CD4-positive, alpha-beta memory T cell (primary cell): Measurements from ENCODE around the gene EPS8L3. TPM values are rescaled to one million over a fixed set of nuclear protein-coding genes. Genes with fewer than 3 reads are reported as not detected.

Experiments
- CTCF ChIA-PET: fragments of 350-600 bp; sonication (Branson Sonifier 250); formaldehyde crosslinking; loops from one replicate; lab custom pipeline; 2021; ENCODE audit warnings: inconsistent platforms; ENCODE audit not compliant: partially characterized antibody; lab: Charles Lee
- POLR2A ChIA-PET: fragments of 350-600 bp; sonication (Branson Sonifier 250); formaldehyde crosslinking; loops from one replicate; lab custom pipeline; 2021; ENCODE audit not compliant: partially characterized antibody; lab: Charles Lee
- DNase-seq, 5 donors: peaks; one replicate each; pipeline versions ENCODE4 v3.0.0 to v3.0.0-alpha.2; 2020 to 2022; ENCODE audit warnings: mixed read lengths in 1 of 5
- H3K27ac ChIP-seq: one replicate; pipeline ENCODE4 v1.7.0; 2013; ENCODE audit warnings: low read depth, low read length
- H3K27me3 ChIP-seq: 2 replicates; pipeline ENCODE4 v1.7.0; 2013; ENCODE audit warnings: mild to moderate bottlenecking, low read length, moderate library complexity; ENCODE audit not compliant: insufficient read depth
- H3K36me3 ChIP-seq: 2 replicates; pipeline ENCODE4 v1.7.0; 2013; ENCODE audit warnings: mild to moderate bottlenecking, low read length, moderate library complexity; ENCODE audit not compliant: insufficient read depth
- H3K4me1 ChIP-seq: 2 replicates; pipeline ENCODE4 v1.7.0; 2013; ENCODE audit warnings: mild to moderate bottlenecking, low read length, moderate library complexity; ENCODE audit not compliant: insufficient read depth
- H3K4me3 ChIP-seq, 2 donors: one replicate each; pipeline ENCODE4 v1.7.0; 2013; ENCODE audit warnings: low read length in 2 of 2, mild to moderate bottlenecking in 1 of 2
- H3K9me3 ChIP-seq, 2 donors: one replicate each; pipeline ENCODE4 v1.7.0; 2013; ENCODE audit warnings: low read length in 2 of 2, control low read depth in 1 of 2; ENCODE audit not compliant: control insufficient read depth in 1 of 2
- H3K27ac Mint-ChIP-seq, 7 donors: one replicate each; pipeline ENCODE4 v1.8.0; 2020 to 2021; ENCODE audit warnings: mixed read lengths in 7 of 7, mild to moderate bottlenecking in 6 of 7, inconsistent platforms in 3 of 7, moderate library complexity in 3 of 7
- H3K27me3 Mint-ChIP-seq, 2 donors: one replicate each; pipeline ENCODE4 v1.8.0; 2020 to 2021; ENCODE audit warnings: mixed read lengths in 2 of 2
- H3K36me3 Mint-ChIP-seq, 2 donors: one replicate each; pipeline ENCODE4 v1.8.0; 2020 to 2021; ENCODE audit warnings: mixed read lengths in 2 of 2, inconsistent platforms in 1 of 2, mild to moderate bottlenecking in 1 of 2
- H3K4me1 Mint-ChIP-seq, 4 donors: one replicate each; pipeline ENCODE4 v1.8.0; 2020 to 2021; ENCODE audit warnings: mixed read lengths in 4 of 4, mild to moderate bottlenecking in 1 of 4
- H3K4me3 Mint-ChIP-seq, 8 donors: one replicate each; pipeline ENCODE4 v1.8.0; 2020 to 2021; ENCODE audit warnings: mixed read lengths in 8 of 8, mild to moderate bottlenecking in 7 of 8, moderate library complexity in 6 of 8, inconsistent platforms in 3 of 8
- H3K9me3 Mint-ChIP-seq, 8 donors: one replicate each; pipeline ENCODE4 v1.8.0; 2020 to 2021; ENCODE audit warnings: mixed read lengths in 8 of 8, mild to moderate bottlenecking in 5 of 8, inconsistent platforms in 3 of 8, moderate library complexity in 1 of 8
- intact Hi-C: fragments of 100-400 bp; cut with micrococcal nuclease; formaldehyde crosslinking; loops from one replicate; pipeline ENCODE4 v1.15.1; 2023
- polyA plus RNA-seq, 2 donors: library from polyadenylated mRNA; unstranded; fragments of 300-500 nt; fragmentation: Illumina TruSeq; gene quantifications; one replicate each; pipeline ENCODE4 v1.2.3, GENCODE V29; 2021
- total RNA-seq, 2 experiments: library from RNA; stranded (reverse); gene quantifications; one replicate each; pipeline ENCODE4 v1.2.3, GENCODE V29; 2021

EPS8L3 gene
- total RNA-seq, result not detected
- not detected for polyA plus RNA-seq

- ChIA-PET CTCF (interaction anchor here (1.0 to 2.1 kb wide), 3 partner anchors 9 to 123 kb away, joined by 3 to 5 read pairs (median 4); no protein-coding TSS in a partner anchor), POLR2A (no interaction called here)
- H3K27ac ChIP-seq, result no peak within 1 kb of the TSS
- H3K27me3 ChIP-seq, result no peaks in the 10 kb centered on the region
- Mint-ChIP-seq H3K4me1 (no peaks in the 10 kb centered on the region), H3K9me3 (no peaks in the 10 kb centered on the region), H3K27ac (peak within 1 kb of the TSS in 1 of 7 donors; percentile 54), H3K36me3 (no peaks in the 10 kb centered on the region), H3K4me3 (no peak within 1 kb of the TSS), H3K27me3 (no peaks in the 10 kb centered on the region)
- no peaks in the 10 kb centered on the region for H3K9me3 ChIP-seq
- H3K36me3 ChIP-seq, result no peaks in the 10 kb centered on the region
- intact Hi-C loops, result no loop called here
- no peaks in the 10 kb centered on the region for H3K4me1 ChIP-seq
- DNase-seq, result no peak
- H3K4me3 ChIP-seq, result no peak within 1 kb of the TSS
Measured at GRCh38 chr1:109763646-109764415, at the start of gene EPS8L3. Gene EPS8L3 (minus strand): TSS chr1:109763923. CDS start chr1:109761749, 2,174 bp downstream.

- H3K27me3 Mint-ChIP-seq, result no peaks in the 10 kb centered on the region
- H3K27ac Mint-ChIP-seq, result no peak overlapping the region
- H3K4me1 ChIP-seq, result peaks cover 8% of the 10 kb centered on the region
Measured at GRCh38 chr1:109812691-109813393, 49.1 kb upstream of the EPS8L3 start.

GRCh38 chr1:109808703-109809102 is 45.0 kb upstream of the EPS8L3 start:
- H3K9me3 Mint-ChIP-seq, result peaks cover 0 to 2% (median 0%) of the 10 kb centered on the region in 8 donors
- H3K4me1 Mint-ChIP-seq, result peaks cover 19 to 47% (median 33%) of the 10 kb centered on the region in 4 donors
- DNase-seq, result no peak
- H3K27me3 Mint-ChIP-seq, result no peaks in the 10 kb centered on the region
- H3K36me3 ChIP-seq, result no peaks in the 10 kb centered on the region
- ChIA-PET POLR2A (interaction anchor here (0.8 kb wide), 1 partner anchor 176 kb away, joined by 3 read pairs; the partner anchor contains the start of gene AHCYL1), CTCF (interaction anchor here (1.0 to 1.6 kb wide), 2 partner anchors 18 to 32 kb away, joined by 3 to 5 read pairs; no protein-coding TSS in a partner anchor)
- H3K4me1 ChIP-seq, result peaks cover 43% of the 10 kb centered on the region
- no peaks in the 10 kb centered on the region for H3K9me3 ChIP-seq
- H3K4me3 Mint-ChIP-seq, result no peak overlapping the region
- H3K27ac ChIP-seq, result no peak overlapping the region
- intact Hi-C loops, result no loop called here
- no peaks in the 10 kb centered on the region for H3K27me3 ChIP-seq
- H3K36me3 Mint-ChIP-seq, result no peaks in the 10 kb centered on the region
- no peak overlapping the region for H3K4me3 ChIP-seq
- no peak overlapping the region for H3K27ac Mint-ChIP-seq

More at GRCh38 chr1:109812691-109813393, 49.1 kb upstream of the EPS8L3 start:
- Histone ChIP-seq H3K4me3 (no peak overlapping the region), H3K36me3 (no peaks in the 10 kb centered on the region), H3K27me3 (no peaks in the 10 kb centered on the region), H3K27ac (no peak overlapping the region), H3K9me3 (no peaks in the 10 kb centered on the region)
- ChIA-PET POLR2A (interaction anchor here (0.8 kb wide), 2 partner anchors 10 to 19 kb away, joined by 3 to 4 read pairs; no protein-coding TSS in a partner anchor), CTCF (interaction anchor here (1.0 to 2.6 kb wide), 4 partner anchors 22 to 172 kb away, joined by 3 to 12 read pairs (median 4); partner anchors contain the start of gene AHCYL1)
- DNase-seq, result no peak
- no peaks in the 10 kb centered on the region for H3K36me3 Mint-ChIP-seq
- no peak overlapping the region for H3K4me3 Mint-ChIP-seq
- H3K4me1 Mint-ChIP-seq, result peaks cover 4 to 9% (median 7%) of the 10 kb centered on the region in 4 donors
- intact Hi-C loops, result no loop called here
- peaks cover 0 to 3% (median under 1%) of the 10 kb centered on the region in 8 donors for H3K9me3 Mint-ChIP-seq

GRCh38 chr1:109807822-109808680 is 44.3 kb upstream of the EPS8L3 start:
- Histone ChIP-seq H3K36me3 (no peaks in the 10 kb centered on the region), H3K4me3 (no peak overlapping the region), H3K27me3 (no peaks in the 10 kb centered on the region), H3K27ac (no peak overlapping the region), H3K4me1 (peaks cover 49% of the 10 kb centered on the region), H3K9me3 (no peaks in the 10 kb centered on the region)
- H3K9me3 Mint-ChIP-seq, result peaks cover 0 to under 1% (median 0%) of the 10 kb centered on the region in 8 donors
- no peaks in the 10 kb centered on the region for H3K36me3 Mint-ChIP-seq
- ChIA-PET POLR2A (interaction anchor here (0.8 kb wide), 1 partner anchor 177 kb away, joined by 3 read pairs; the partner anchor contains the start of gene AHCYL1), CTCF (interaction anchor here (1.0 to 8.7 kb wide), 4 partner anchors 7 to 176 kb away, joined by 3 to 136 read pairs (median 4); no protein-coding TSS in a partner anchor)
- intact Hi-C loops, result no loop called here
- H3K4me1 Mint-ChIP-seq, result peaks cover 26 to 53% (median 39%) of the 10 kb centered on the region in 4 donors
- H3K27me3 Mint-ChIP-seq, result no peaks in the 10 kb centered on the region
- no peak for DNase-seq
- no peak overlapping the region for H3K4me3 Mint-ChIP-seq
- no peak overlapping the region for H3K27ac Mint-ChIP-seq

- Histone ChIP-seq H3K36me3 (no peaks in the 10 kb centered on the region), H3K4me3 (no peak overlapping the region), H3K4me1 (peaks cover 56% of the 10 kb centered on the region), H3K9me3 (no peaks in the 10 kb centered on the region), H3K27me3 (no peaks in the 10 kb centered on the region), H3K27ac (no peak overlapping the region)
- H3K36me3 Mint-ChIP-seq, result no peaks in the 10 kb centered on the region
- peak overlapping the region in 1 of 8 donors; percentile 19 for H3K4me3 Mint-ChIP-seq
- POLR2A ChIA-PET, result no interaction called here
- H3K9me3 Mint-ChIP-seq, result no peaks in the 10 kb centered on the region
- peak overlapping the region in 4 of 7 donors; percentile 9 to 62 (median 34) for H3K27ac Mint-ChIP-seq
- intact Hi-C loops, result no loop called here
- no peaks in the 10 kb centered on the region for H3K27me3 Mint-ChIP-seq
- DNase-seq, result no peak
- peaks cover 31 to 60% (median 45%) of the 10 kb centered on the region in 4 donors for H3K4me1 Mint-ChIP-seq
- CTCF ChIA-PET, result interaction anchor here (0.9 to 8.7 kb wide), 4 partner anchors 8 to 261 kb away, joined by 3 to 136 read pairs (median 3); no protein-coding TSS in a partner anchor
Measured at GRCh38 chr1:109807402-109807801, 43.7 kb upstream of the EPS8L3 start.

- no peaks in the 10 kb centered on the region for H3K9me3 ChIP-seq
- H3K4me3 ChIP-seq, result no peak overlapping the region
- H3K9me3 Mint-ChIP-seq, result no peaks in the 10 kb centered on the region
- H3K4me3 Mint-ChIP-seq, result peak overlapping the region in 1 of 8 donors; percentile 36
- peaks cover 36 to 62% (median 51%) of the 10 kb centered on the region in 4 donors for H3K4me1 Mint-ChIP-seq
- H3K27ac ChIP-seq, result no peak overlapping the region
- H3K36me3 ChIP-seq, result no peaks in the 10 kb centered on the region
- DNase-seq, result no peak
- POLR2A ChIA-PET, result interaction anchor here (1.6 to 2.0 kb wide), 3 partner anchors 10 to 178 kb away, joined by 6 to 8 read pairs (median 7); partner anchors contain the start of gene AHCYL1
- H3K4me1 ChIP-seq, result peaks cover 61% of the 10 kb centered on the region
- intact Hi-C loops, result no loop called here
- no peaks in the 10 kb centered on the region for H3K36me3 Mint-ChIP-seq
- CTCF ChIA-PET, result interaction anchor here (0.9 to 8.7 kb wide), 5 partner anchors 9 to 261 kb away, joined by 3 to 136 read pairs (median 3); no protein-coding TSS in a partner anchor
- no peaks in the 10 kb centered on the region for H3K27me3 Mint-ChIP-seq
- no peaks in the 10 kb centered on the region for H3K27me3 ChIP-seq
- peak overlapping the region in 4 of 7 donors; percentile 9 to 62 (median 34) for H3K27ac Mint-ChIP-seq
Measured at GRCh38 chr1:109806733-109807400, 43.1 kb upstream of the EPS8L3 start.
